Liver (tissue), 3 donors: Measurements from ENCODE around the gene PLD3.

Experiments used
- EGR1 ChIP-seq, 2 donors: IDR thresholded peaks; 2 replicates each; pipeline ENCODE4 v1.6.1; 2016 to 2018; ENCODE audit warnings: antibody characterized with exemption in 2 of 2, low read depth in 2 of 2
- GABPA ChIP-seq, 2 donors: IDR thresholded peaks in 1 of 2; conservative IDR thresholded peaks in 1 of 2; 2 replicates each; pipeline ENCODE4 v1.6.1; 2016; ENCODE audit warnings: antibody characterized with exemption in 2 of 2, mild to moderate bottlenecking in 1 of 2, moderate library complexity in 1 of 2
- RAD21 ChIP-seq, 2 donors: IDR thresholded peaks; 2 replicates each; pipeline ENCODE4 v1.6.1; 2016; ENCODE audit warnings: antibody characterized with exemption in 2 of 2, mild to moderate bottlenecking in 2 of 2
- RXRA ChIP-seq, 2 donors: IDR thresholded peaks; 2 replicates each; pipeline ENCODE4 v1.6.1; 2017 to 2018; ENCODE audit warnings: antibody characterized with exemption in 2 of 2, mild to moderate bottlenecking in 1 of 2
- TF ChIP-seq, protein P1 (sequence below): IDR thresholded peaks from 2 replicates; pipeline ENCODE4 v1.6.1; 2016; ENCODE audit warnings: antibody characterized with exemption
- TF ChIP-seq, protein P2 (sequence below): fragments of 150-350 bp; IDR thresholded peaks from 2 replicates; pipeline ENCODE4 v1.5.1; 2017; ENCODE audit warnings: improper control_type of control experiment, low read depth, low read length; ENCODE audit not compliant: missing input control
- TF ChIP-seq, protein P3 (sequence below): IDR thresholded peaks from 2 replicates; pipeline ENCODE4 v1.6.1; 2016; ENCODE audit warnings: antibody characterized with exemption, mild to moderate bottlenecking
- TF ChIP-seq, protein P4 (sequence below): IDR thresholded peaks from 2 replicates; pipeline ENCODE4 v1.6.1; 2016; ENCODE audit warnings: antibody characterized with exemption
- donor health status: healthy.
- donor health status: healthy.

DNA sequence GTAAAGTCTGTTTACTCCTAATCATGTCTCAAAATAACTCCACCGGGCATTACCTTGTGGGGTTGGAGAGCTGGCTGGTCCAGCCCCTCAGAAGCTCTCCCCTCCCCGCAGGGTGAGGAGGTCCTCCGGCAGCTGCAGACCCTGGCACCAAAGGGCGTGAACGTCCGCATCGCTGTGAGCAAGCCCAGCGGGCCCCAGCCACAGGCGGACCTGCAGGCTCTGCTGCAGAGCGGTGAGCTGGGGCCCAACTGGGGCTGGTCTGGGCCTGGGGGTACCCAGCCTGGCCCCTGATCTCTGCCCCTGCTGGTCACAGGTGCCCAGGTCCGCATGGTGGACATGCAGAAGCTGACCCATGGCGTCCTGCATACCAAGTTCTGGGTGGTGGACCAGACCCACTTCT is 21.3 kb downstream of the PLD3 start:
- TF ChIP-seq, protein P1, sequence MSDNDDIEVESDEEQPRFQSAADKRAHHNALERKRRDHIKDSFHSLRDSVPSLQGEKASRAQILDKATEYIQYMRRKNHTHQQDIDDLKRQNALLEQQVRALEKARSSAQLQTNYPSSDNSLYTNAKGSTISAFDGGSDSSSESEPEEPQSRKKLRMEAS, result no peak
- TF ChIP-seq, protein P2, sequence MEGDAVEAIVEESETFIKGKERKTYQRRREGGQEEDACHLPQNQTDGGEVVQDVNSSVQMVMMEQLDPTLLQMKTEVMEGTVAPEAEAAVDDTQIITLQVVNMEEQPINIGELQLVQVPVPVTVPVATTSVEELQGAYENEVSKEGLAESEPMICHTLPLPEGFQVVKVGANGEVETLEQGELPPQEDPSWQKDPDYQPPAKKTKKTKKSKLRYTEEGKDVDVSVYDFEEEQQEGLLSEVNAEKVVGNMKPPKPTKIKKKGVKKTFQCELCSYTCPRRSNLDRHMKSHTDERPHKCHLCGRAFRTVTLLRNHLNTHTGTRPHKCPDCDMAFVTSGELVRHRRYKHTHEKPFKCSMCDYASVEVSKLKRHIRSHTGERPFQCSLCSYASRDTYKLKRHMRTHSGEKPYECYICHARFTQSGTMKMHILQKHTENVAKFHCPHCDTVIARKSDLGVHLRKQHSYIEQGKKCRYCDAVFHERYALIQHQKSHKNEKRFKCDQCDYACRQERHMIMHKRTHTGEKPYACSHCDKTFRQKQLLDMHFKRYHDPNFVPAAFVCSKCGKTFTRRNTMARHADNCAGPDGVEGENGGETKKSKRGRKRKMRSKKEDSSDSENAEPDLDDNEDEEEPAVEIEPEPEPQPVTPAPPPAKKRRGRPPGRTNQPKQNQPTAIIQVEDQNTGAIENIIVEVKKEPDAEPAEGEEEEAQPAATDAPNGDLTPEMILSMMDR, result no peak
- TF ChIP-seq RAD21 (IDR thresholded peaks at IDR 0.05) (no peak), GABPA (IDR thresholded peaks at IDR 0.05 in 1 of 2, conservative IDR thresholded peaks at IDR 0.05 in 1 of 2) (no peak), RXRA (IDR thresholded peaks at IDR 0.05) (no peak), EGR1 (IDR thresholded peaks at IDR 0.05; ENCODE audit: low read depth in 2 of 2) (no peak)
- TF ChIP-seq, protein P3, sequence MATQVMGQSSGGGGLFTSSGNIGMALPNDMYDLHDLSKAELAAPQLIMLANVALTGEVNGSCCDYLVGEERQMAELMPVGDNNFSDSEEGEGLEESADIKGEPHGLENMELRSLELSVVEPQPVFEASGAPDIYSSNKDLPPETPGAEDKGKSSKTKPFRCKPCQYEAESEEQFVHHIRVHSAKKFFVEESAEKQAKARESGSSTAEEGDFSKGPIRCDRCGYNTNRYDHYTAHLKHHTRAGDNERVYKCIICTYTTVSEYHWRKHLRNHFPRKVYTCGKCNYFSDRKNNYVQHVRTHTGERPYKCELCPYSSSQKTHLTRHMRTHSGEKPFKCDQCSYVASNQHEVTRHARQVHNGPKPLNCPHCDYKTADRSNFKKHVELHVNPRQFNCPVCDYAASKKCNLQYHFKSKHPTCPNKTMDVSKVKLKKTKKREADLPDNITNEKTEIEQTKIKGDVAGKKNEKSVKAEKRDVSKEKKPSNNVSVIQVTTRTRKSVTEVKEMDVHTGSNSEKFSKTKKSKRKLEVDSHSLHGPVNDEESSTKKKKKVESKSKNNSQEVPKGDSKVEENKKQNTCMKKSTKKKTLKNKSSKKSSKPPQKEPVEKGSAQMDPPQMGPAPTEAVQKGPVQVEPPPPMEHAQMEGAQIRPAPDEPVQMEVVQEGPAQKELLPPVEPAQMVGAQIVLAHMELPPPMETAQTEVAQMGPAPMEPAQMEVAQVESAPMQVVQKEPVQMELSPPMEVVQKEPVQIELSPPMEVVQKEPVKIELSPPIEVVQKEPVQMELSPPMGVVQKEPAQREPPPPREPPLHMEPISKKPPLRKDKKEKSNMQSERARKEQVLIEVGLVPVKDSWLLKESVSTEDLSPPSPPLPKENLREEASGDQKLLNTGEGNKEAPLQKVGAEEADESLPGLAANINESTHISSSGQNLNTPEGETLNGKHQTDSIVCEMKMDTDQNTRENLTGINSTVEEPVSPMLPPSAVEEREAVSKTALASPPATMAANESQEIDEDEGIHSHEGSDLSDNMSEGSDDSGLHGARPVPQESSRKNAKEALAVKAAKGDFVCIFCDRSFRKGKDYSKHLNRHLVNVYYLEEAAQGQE, result no peak
- TF ChIP-seq, protein P4, sequence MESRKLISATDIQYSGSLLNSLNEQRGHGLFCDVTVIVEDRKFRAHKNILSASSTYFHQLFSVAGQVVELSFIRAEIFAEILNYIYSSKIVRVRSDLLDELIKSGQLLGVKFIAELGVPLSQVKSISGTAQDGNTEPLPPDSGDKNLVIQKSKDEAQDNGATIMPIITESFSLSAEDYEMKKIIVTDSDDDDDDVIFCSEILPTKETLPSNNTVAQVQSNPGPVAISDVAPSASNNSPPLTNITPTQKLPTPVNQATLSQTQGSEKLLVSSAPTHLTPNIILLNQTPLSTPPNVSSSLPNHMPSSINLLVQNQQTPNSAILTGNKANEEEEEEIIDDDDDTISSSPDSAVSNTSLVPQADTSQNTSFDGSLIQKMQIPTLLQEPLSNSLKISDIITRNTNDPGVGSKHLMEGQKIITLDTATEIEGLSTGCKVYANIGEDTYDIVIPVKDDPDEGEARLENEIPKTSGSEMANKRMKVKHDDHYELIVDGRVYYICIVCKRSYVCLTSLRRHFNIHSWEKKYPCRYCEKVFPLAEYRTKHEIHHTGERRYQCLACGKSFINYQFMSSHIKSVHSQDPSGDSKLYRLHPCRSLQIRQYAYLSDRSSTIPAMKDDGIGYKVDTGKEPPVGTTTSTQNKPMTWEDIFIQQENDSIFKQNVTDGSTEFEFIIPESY, result no peak
